KMS-11 (cell line): ENCODE data around the gene PPIL6.

ENCODE experiments used
- H2AFZ ChIP-seq: fragments of 200-600 bp; sonication (generic); 2 replicates; pipeline ENCODE4 v1.6.1; 2016; ENCODE audit warnings: antibody characterized with exemption, mixed run types, low read depth
- H3K27ac ChIP-seq: fragments of 200-600 bp; sonication (generic); 2 replicates; pipeline ENCODE4 v1.6.1; 2016; ENCODE audit warnings: mild to moderate bottlenecking, mixed run types
- H3K27me3 ChIP-seq: fragments of 200-600 bp; sonication (generic); 2 replicates; pipeline ENCODE4 v1.6.1; 2017; ENCODE audit warnings: mild to moderate bottlenecking, low read depth, mixed run types, moderate library complexity; ENCODE audit not compliant: insufficient read depth
- H3K36me3 ChIP-seq: fragments of 200-600 bp; sonication (generic); 2 replicates; pipeline ENCODE4 v1.6.1; 2017; ENCODE audit warnings: mild to moderate bottlenecking, mixed run types; ENCODE audit not compliant: insufficient read depth
- H3K4me1 ChIP-seq: fragments of 200-600 bp; sonication (generic); 2 replicates; pipeline ENCODE4 v1.6.1; 2016; ENCODE audit warnings: mild to moderate bottlenecking, low read depth, mixed run types; ENCODE audit not compliant: poor library complexity, severe bottlenecking
- H3K4me2 ChIP-seq: fragments of 200-600 bp; sonication (generic); 2 replicates; pipeline ENCODE4 v1.7.0; 2016; ENCODE audit warnings: mild to moderate bottlenecking, mixed run types
- H3K4me3 ChIP-seq: fragments of 200-600 bp; sonication (generic); IDR thresholded peaks from 2 replicates; pipeline ENCODE4 v1.6.1; 2017; ENCODE audit warnings: low read depth, low read length, mixed read lengths; ENCODE audit not compliant: insufficient read depth
- H3K79me2 ChIP-seq: fragments of 200-600 bp; sonication (generic); 2 replicates; pipeline ENCODE4 v1.6.1; 2016; ENCODE audit warnings: low read depth, mixed run types; ENCODE audit not compliant: insufficient read depth
- H3K9ac ChIP-seq: fragments of 200-600 bp; sonication (generic); 2 replicates; pipeline ENCODE4 v1.6.1; 2016; ENCODE audit warnings: mild to moderate bottlenecking, mixed run types
- H4K20me1 ChIP-seq: fragments of 200-600 bp; sonication (generic); 2 replicates; pipeline ENCODE4 v1.6.1; 2016; ENCODE audit warnings: mild to moderate bottlenecking, mixed run types; ENCODE audit not compliant: insufficient read depth
- CTCF ChIP-seq: fragments of 200-600 bp; sonication (generic); conservative IDR thresholded peaks from 2 replicates; pipeline ENCODE4 v1.6.1; 2017; ENCODE audit warnings: low read depth, mild to moderate bottlenecking, antibody characterized with exemption, low read length, moderate library complexity, mixed read lengths

PPIL6 gene

DNA sequence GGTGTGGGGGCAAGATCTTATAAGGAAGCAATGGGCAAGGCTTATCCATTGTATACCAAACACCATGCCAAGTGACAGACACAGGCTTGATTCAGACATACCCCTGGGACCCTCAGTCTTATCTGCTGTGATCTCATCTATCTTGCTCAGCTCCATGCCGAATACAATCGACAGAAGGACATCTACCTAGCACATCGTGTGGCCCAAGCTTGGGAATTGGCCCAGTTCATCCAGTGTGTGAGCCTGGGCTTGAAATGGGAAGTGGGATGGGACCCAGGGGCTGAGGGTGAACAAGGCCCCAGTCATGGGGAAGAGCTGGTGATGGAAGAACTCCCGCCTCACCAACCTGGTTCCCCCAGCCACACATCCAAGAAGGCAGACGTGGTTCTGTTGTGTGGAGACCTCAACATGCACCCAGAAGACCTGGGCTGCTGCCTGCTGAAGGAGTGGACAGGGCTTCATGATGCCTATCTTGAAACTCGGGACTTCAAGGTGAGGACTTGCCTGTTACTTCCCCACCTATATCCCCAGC, 2.0 kb upstream of the PPIL6 start:
- Histone ChIP-seq H4K20me1 (no peaks in the 10 kb centered on the region), H2AFZ (no peak overlapping the region), H3K4me3 (no peak overlapping the region), H3K4me1 (no peaks in the 10 kb centered on the region), H3K79me2 (no peaks in the 10 kb centered on the region), H3K27me3 (no peaks in the 10 kb centered on the region), H3K36me3 (no peaks in the 10 kb centered on the region), H3K9ac (no peak overlapping the region), H3K4me2 (no peak overlapping the region), H3K27ac (no peak overlapping the region)
- no peak for TF ChIP-seq CTCF

DNA sequence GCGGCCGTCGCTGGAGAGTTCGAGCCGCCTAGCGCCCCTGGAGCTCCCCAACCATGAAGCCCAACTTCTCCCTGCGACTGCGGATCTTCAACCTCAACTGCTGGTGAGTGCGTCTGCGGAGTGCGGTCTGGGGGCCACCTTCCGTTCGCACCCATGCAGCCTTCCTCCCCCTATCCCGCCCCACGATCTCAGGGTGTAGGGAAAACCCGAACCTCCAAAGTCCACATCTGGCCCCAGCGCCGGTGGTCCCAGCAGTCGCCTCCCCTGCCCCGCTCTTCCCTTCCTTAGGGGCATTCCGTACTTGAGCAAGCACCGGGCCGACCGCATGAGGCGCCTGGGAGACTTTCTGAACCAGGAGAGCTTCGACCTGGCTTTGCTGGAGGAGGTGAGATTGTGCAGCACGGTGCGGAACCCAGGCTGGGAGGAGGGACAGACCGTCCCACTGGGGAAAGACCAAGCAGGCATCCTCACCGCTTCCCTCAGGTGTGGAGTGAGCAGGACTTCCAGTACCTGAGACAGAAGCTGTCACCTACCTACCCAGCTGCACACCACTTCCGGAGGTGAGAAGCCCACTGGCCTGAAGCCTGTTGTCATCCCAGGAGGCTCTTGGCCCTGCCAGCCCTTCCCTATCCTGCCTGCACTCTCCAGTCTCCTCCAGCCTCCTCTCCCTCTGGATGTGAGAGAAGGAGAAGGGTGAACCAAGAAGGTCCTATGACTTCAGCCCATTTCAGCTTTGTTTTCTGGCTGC, 815 bp upstream of the PPIL6 start:
- peak overlapping the region; percentile 49; the same call in 1 of the 2 replicates for H2AFZ ChIP-seq
- H3K27ac ChIP-seq: peak overlapping the region; percentile 59
- no peaks in the 10 kb centered on the region for H3K79me2 ChIP-seq
- no peaks in the 10 kb centered on the region for H3K4me1 ChIP-seq
- no peak for TF ChIP-seq CTCF
- H4K20me1 ChIP-seq: no peaks in the 10 kb centered on the region
- H3K4me2 ChIP-seq: peak overlapping the region; percentile 63
- H3K4me3 ChIP-seq: no peak overlapping the region
- no peaks in the 10 kb centered on the region for H3K36me3 ChIP-seq
- H3K9ac ChIP-seq: peak overlapping the region; percentile 83
- H3K27me3 ChIP-seq: no peaks in the 10 kb centered on the region

DNA sequence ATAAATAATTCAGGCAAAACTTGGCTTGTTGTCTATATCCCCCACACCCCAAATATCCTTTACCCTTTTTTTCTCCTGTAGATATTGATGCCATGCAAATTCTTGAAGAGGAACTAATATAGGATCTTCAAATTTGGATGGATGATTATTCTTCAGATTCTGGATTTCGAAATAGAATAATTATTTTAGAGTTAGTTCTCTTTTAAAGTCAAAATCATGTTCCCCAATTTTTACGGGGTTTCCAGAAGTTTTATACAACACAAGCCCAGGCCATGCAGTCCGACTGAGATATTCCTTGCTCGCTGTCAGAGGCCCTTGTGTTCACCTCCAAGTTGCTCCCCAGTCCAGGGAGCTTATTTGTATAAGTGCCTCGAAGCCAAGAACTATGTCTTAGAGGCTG, 4.4 kb downstream of the PPIL6 start:
- Histone ChIP-seq H3K27ac (no peak overlapping the region), H2AFZ (no peak overlapping the region), H3K4me1 (no peaks in the 10 kb centered on the region), H4K20me1 (no peaks in the 10 kb centered on the region), H3K4me2 (no peak overlapping the region), H3K9ac (no peak overlapping the region), H3K79me2 (no peaks in the 10 kb centered on the region), H3K36me3 (no peaks in the 10 kb centered on the region), H3K27me3 (no peaks in the 10 kb centered on the region), H3K4me3 (no peak overlapping the region)
- TF ChIP-seq CTCF: no peak

- H3K4me3 ChIP-seq: no peak overlapping the region
- H4K20me1 ChIP-seq: no peaks in the 10 kb centered on the region
- H3K27ac ChIP-seq: no peak overlapping the region
- no peak overlapping the region for H3K4me2 ChIP-seq
- H3K36me3 ChIP-seq: no peaks in the 10 kb centered on the region
- TF ChIP-seq CTCF: no peak
- no peaks in the 10 kb centered on the region for H3K4me1 ChIP-seq
- no peak overlapping the region for H3K9ac ChIP-seq
- H3K27me3 ChIP-seq: no peaks in the 10 kb centered on the region
- H2AFZ ChIP-seq: no peak overlapping the region
- no peaks in the 10 kb centered on the region for H3K79me2 ChIP-seq
These were observed 6.0 kb downstream of the PPIL6 start for GRCh38 chr6:109434456-109434855.
